RWPE1 (cell line): ENCODE data around the gene SNAP47.

Source experiments
- CTCF ChIA-PET: fragments of 350-600 bp; sonication (Branson Sonifier 250); formaldehyde crosslinking; extraction: SDS; loops from one replicate; lab custom pipeline; 2021; lab: Yijun Ruan, JAX
- POLR2A ChIA-PET: fragments of 400-600 bp; formaldehyde crosslinking; extraction: SDS; loops from one replicate; lab custom pipeline; 2020; ENCODE audit warnings: antibody characterized with exemption; ENCODE audit not compliant: low non-redundant PET; lab: Yijun Ruan, JAX
- DNase-seq: peaks from one replicate; pipeline ENCODE4 v3.0.0; 2012; ENCODE audit warnings: low spot score
- H3K27ac ChIP-seq: fragments of 450-650 bp; 2 replicates; pipeline ENCODE4 v1.5.1; 2017
- CTCF ChIP-seq: fragments of 450-650 bp; conservative IDR thresholded peaks from 2 replicates; pipeline ENCODE4 v1.5.1; 2017; ENCODE audit warnings: low read depth, mild to moderate bottlenecking

The SNAP47 gene

DNA sequence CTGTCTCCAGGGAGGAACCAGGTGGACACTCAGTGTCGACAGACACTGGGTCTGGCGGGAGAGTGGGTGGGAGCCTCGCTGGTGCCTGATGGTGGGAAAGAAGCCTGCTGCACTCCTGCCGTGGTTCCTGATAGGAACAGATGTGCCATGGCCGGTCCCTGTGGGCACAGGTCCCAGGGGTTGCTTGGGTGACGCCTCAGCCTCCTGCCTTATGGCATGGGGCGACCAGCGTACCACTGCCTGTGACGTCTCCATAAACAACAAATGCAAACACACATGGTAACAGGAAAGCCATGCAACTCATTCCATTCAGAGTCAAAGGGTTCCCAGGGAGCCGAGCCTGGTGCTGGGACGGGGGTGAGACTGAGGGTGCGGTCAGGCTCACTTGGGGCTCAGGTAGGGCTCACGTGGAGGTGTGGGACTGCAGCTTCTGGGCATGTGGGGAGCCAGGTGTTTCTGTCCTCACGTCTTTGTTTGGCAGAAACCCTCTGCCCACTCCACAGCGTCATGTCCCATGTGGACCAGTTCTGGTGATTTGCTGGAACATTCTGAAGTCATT is 34.8 kb downstream of the SNAP47 start:
- ChIA-PET POLR2A (no interaction called here), CTCF (no interaction called here)

DNA sequence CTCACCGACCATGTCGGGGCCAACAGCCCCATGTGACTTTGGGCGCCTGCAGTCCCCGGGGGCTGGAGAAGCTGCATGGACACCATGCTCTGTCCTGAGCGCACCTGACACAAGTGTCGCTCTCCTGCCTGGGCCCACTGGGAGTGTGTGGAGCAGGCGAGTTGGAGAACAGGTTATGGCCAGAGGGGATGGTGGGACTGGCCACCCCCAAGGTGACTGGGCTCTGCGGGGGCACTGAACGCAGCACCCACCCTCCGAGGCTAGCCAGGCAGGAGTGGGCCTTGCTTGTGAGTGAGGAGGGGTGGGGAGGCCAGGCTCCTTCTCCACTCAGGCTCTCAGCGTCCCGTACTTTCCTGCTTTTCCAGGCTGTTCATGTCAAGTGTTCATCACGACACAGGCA is 35.6 kb downstream of the SNAP47 start:
- no peak for TF ChIP-seq CTCF
- ChIA-PET CTCF (no interaction called here), POLR2A (no interaction called here)
- DNase-seq: no peak
- no peak overlapping the region for H3K27ac ChIP-seq

More for the DNA sequence above, 34.8 kb downstream of the SNAP47 start:
- no peak overlapping the region for H3K27ac ChIP-seq
- TF ChIP-seq CTCF: no peak
- DNase-seq: no peak

GRCh38 chr1:227771326-227771725 is 36.1 kb downstream of the SNAP47 start:
- POLR2A ChIA-PET: no interaction called here
- TF ChIP-seq CTCF: no peak
- CTCF ChIA-PET: no interaction called here
- no peak overlapping the region for H3K27ac ChIP-seq
- DNase-seq: no peak

- TF ChIP-seq CTCF: no peak
- no peak for DNase-seq
- H3K27ac ChIP-seq: no peak overlapping the region
- ChIA-PET CTCF (interaction anchor here (0.6 kb wide), 1 partner anchor 302 kb away, joined by 3 read pairs; no protein-coding TSS in a partner anchor), POLR2A (no interaction called here)
These were observed 36.5 kb downstream of the SNAP47 start for GRCh38 chr1:227771771-227772170.

DNA sequence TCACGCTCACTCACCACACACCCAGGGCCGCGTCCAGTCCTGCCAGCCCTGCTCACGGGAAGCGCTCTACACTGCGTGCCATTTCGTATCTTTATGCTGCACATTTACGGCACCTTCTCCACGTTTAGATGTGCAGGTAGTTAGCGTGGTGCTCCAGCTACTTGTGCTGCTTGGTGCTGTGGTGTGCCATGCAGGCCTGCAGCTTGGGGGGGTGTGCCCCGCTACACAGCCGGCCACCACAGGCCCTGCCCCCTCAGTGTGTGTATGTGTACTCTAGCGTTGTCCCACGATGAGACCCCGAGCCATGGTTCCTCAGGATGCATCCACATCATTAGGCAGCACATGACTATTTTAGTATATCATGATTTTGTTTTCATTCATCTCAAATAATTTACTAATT is 38.3 kb downstream of the SNAP47 start:
- H3K27ac ChIP-seq: no peak overlapping the region
- POLR2A ChIA-PET: no interaction called here
- no peak for TF ChIP-seq CTCF
- CTCF ChIA-PET: interaction anchor here (1.0 to 1.2 kb wide), 2 partner anchors 11 to 14 kb away, joined by 5 read pairs; no protein-coding TSS in a partner anchor
- no peak for DNase-seq

- H3K27ac ChIP-seq: no peak overlapping the region
- ChIA-PET CTCF (interaction anchor here (1.2 kb wide), 1 partner anchor 13 kb away, joined by 5 read pairs; no protein-coding TSS in a partner anchor), POLR2A (no interaction called here)
- no peak for DNase-seq
- no peak for TF ChIP-seq CTCF
These were observed 39.0 kb downstream of the SNAP47 start for GRCh38 chr1:227774051-227774731.
